Mesodermal cell (in vitro differentiated cells): ENCODE results near the gene PBRM1.

Experiments
- H3K27ac ChIP-seq: 2 replicates; pipeline ENCODE4 v1.7.0; 2013; ENCODE audit warnings: mild to moderate bottlenecking, low read depth, low read length, moderate library complexity; ENCODE audit not compliant: severe bottlenecking
- H3K36me3 ChIP-seq: 2 replicates; pipeline ENCODE4 v1.7.1; 2013; ENCODE audit warnings: mild to moderate bottlenecking, low read length, moderate library complexity; ENCODE audit not compliant: control insufficient read depth, insufficient read depth
- H3K4me1 ChIP-seq: one replicate; pipeline ENCODE4 v1.7.1; 2013; ENCODE audit warnings: mild to moderate bottlenecking, low read length; ENCODE audit not compliant: insufficient read depth, control insufficient read depth, poor library complexity, severe bottlenecking
- H3K4me3 ChIP-seq: 2 replicates; pipeline ENCODE4 v1.7.0; 2013; ENCODE audit warnings: low read length, control low read depth, mild to moderate bottlenecking; ENCODE audit not compliant: insufficient read depth, poor library complexity, severe bottlenecking; ENCODE audit errors: extremely low read depth
- H3K9me3 ChIP-seq: 2 replicates; pipeline ENCODE4 v1.7.1; 2013; ENCODE audit warnings: mild to moderate bottlenecking, low read length, moderate library complexity; ENCODE audit not compliant: control insufficient read depth
- WGBS, 2 experiments: methylation state at CpG; one replicate each; pipeline ENCODE4 v1.1.5; 2013; ENCODE audit warnings: missing lambda C conversion rate in 2 of 2; ENCODE audit not compliant: insufficient coverage in 2 of 2; 5-methylcytosine and 5-hydroxymethylcytosine counted together

Gene PBRM1

DNA sequence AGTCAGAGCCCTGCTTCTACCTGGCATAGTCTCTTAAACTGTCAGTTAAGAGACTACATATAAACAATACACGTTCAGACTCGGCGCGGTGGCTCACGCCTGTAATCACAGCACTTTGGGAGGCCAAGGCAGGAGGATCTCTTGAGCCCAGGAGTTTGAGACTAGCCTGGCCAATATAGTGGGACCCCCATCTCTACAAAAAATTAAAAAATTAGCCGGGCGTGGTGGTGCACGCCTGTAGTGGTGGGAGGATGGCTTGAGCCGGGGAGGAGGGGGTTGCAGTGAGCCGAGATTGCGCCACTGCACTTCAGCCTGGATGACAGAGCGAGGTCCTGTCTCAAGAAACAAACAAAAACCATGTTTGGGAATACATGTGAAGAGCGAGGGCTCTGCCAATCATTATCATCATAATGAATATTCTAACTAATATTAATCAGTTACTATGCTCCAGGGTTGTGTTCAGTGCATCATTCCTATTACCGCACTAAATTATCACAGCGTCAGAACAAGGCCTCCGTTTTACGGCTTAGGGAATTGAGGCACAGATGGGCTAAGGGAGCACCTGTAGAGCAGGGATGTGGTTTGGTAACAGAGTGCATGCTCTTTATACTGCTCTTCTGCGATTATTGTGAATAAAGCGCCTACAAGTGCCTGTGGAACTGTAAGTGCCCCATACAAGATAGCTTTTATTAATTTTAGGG, 150.2 kb downstream of the PBRM1 start:
- peaks cover 19% of the 10 kb centered on the region for H3K4me1 ChIP-seq
- WGBS, 2 experiments = 89 to 97% methylated on average over 12 to 17 of the region's 19 CpGs
- H3K9me3 ChIP-seq = no peaks in the 10 kb centered on the region
- H3K36me3 ChIP-seq = peaks cover 17% of the 10 kb centered on the region
- peak overlapping the region; percentile 41 for H3K27ac ChIP-seq
- H3K4me3 ChIP-seq = no peak overlapping the region

DNA sequence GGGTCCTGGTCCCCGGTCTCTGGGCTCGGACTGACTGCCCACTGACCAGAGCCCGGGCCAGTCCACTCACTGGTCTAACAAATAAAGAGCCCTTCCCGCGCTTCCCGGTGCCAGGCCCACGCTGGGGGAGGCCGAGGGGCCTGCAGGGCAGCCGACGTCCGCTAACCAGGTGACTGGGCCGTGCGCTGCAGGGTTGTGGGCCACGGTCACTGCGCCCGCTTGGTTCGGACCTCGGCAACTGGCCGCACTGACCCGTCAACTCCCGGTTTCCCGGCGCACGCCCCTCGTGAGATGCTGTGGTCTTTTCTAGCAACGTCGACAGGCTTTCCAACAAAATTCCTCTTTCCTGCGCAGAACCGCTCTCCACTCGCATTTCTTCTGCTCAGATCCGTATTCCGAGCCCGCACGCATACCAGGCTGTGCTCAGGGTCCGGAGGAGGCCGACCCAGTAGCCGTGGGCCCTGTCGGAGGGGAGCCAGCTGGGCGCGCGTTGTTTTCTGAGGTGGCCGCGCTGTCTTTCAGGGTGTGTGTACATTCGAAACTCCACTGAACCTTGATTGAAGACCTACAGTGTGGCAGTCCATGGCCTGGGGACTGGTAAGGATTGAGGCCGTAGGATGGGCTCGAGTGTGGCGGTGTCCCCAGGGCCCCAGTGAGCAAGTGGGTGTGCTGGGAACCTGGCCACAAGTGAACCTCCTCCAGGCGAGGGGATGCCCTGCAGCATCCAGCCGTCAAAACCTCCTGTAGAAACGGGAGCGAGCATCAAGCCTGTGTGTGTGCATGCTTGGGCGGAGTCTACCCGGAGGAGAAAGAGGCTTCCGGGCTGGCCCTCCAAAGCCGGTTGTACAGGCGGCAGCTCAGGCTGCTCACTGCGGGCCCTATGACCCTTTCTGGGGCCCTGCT, 151.2 kb downstream of the PBRM1 start:
- 68 to 73% methylated on average over 48 to 57 of the region's 57 CpGs for WGBS, 2 experiments
- Histone ChIP-seq H3K9me3 (no peaks in the 10 kb centered on the region), H3K4me1 (peaks cover 19% of the 10 kb centered on the region), H3K36me3 (peaks cover 15% of the 10 kb centered on the region), H3K27ac (peak overlapping the region; percentile 16), H3K4me3 (peak overlapping the region; percentile 53)

DNA sequence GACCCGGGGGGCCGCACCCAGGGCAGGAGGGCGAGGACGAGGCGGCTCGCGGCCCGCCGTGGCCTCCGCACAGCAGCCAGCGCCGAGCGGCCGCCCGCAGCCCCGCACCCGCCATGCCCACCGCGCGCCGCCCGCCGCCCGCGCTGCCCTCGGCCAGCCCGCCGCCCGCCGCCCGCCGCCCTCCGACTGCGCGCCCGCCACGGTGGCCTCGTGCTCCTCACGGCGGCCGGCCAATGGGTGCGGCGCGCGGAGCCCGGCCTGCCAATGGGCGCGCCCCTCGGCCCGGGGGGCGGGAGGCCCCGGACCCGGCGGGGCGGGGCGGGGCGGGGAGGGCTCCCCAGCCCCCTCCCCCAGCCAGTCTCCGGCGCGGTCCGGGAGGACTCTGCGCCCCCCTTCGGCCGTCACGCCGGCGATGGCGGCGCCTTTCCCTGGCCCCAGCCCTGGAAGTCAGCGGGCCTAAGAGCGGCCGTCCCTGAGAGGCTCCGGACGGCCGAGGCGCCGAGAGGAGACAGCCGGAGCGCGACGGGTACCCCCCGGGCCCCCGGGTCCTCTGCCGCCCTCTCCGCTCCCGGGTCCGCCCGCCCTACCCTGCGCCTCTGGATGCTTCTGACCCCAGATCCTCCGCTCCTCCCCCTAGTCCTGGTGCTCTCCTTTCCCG, 152.0 kb downstream of the PBRM1 start, which contains the start of gene NT5DC2:
NT5DC2 (minus strand) TSS at position 235 of the 658 bp plus-strand sequence; CDS start at position 115, 120 bp downstream.
- Histone ChIP-seq H3K36me3 (peaks cover 16% of the 10 kb centered on the region), H3K4me1 (peaks cover 14% of the 10 kb centered on the region), H3K4me3 (peak within 1 kb of the TSS; percentile 80), H3K9me3 (no peaks in the 10 kb centered on the region), H3K27ac (peak within 1 kb of the TSS; percentile 73)
- 3 to 6% methylated on average over 19 to 36 of the region's 91 CpGs for WGBS, 2 experiments

DNA sequence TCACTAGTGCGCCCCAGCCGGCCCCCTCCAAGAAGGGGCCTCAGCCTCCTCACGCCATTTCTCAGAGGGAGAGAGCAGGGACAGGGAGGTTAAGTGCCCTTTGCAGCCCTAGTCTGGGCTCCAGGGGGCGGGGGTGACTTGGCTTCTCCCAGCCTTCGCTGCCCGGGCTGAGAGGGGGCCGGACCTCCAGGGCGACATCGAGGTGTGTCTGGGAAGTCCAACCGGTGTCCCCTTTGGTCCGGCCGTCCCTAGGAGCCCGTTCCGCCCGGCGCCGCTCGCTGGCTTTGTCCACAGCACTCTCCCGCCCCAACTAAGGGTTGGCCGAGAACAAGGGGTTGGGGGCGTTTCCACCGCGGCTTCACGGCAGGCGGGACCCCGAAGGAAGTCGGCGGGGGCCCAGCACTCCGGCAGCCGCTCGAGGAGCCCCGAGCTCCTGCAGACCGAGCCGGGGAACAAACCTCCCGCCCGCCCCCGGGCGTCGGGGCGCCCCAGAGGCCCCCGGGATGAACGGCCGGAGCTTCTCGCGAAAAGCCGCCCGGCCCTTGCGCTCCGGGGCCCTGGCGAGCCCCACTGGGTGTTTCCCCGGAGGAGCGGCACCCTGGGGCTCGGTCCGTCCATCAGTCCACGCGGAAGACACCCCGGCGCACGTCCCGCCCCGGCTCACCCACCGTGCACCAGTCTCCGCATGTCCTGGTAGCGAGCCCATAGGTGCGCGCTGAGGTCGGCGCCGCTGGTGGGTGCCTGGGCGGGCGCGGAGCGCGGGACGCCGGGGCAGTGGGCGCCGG, 152.7 kb downstream of the PBRM1 start:
- 0 to 1% methylated on average over 66 to 72 of the region's 78 CpGs for WGBS, 2 experiments
- Histone ChIP-seq H3K27ac (peak overlapping the region; percentile 73), H3K4me1 (peaks cover 9% of the 10 kb centered on the region), H3K4me3 (peak overlapping the region; percentile 80), H3K36me3 (peaks cover 23% of the 10 kb centered on the region), H3K9me3 (no peaks in the 10 kb centered on the region)

DNA sequence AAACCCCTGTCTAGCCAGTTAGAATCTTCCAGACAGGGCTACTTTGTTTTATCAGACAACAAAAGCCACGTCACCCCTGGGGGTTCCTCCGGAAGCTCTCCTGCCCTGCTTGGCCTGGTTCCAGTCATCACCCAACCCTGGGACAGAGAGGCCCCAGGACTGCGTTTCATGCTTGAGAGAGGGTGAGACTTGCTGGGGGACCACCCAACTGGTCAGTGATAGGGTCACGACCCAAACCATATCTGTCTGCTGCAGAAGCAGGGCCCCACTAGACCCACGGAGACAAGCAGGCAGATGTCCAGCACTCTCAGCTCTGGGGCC, 153.2 kb downstream of the PBRM1 start:
- Histone ChIP-seq H3K36me3 (peaks cover 28% of the 10 kb centered on the region), H3K9me3 (no peaks in the 10 kb centered on the region), H3K27ac (peak overlapping the region; percentile 73), H3K4me3 (peak overlapping the region; percentile 80), H3K4me1 (peaks cover 4% of the 10 kb centered on the region)
- 32% methylated on average over 5 of the region's 5 CpGs; no CpG with 5 or more reads in 1 of the 2 experiments for WGBS, 2 experiments

DNA sequence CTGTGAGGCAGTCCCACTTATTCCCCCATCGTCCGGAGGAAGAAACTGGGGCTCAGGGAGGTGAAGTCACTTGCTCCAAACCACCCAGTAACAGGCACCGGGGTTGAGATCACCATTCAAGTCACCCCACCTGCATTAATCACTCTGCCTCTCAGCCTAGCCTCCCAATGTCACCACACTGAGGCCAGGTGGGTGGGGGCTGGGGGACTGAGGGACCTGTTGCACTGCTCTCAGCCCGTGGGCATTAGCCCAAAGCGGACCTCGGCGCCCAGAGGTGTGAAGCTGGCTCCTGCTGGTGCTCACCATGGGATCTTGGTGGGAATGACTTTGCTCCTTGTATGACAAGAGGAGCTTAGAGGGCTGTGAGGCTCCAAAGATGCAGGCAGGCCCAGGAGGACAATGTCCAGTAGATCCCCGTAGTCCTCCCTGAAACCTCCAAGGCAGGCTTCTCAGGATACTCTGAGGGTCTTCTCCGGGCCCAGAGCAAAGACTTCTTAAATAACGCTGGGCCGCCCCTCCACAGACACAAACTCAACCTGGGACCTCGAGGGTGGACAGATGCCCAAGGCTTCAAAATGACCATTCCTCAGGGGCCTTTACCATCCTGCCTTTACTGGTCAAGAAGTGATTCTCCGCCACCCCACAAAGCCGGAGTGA, 153.7 kb downstream of the PBRM1 start:
- H3K4me3 ChIP-seq = peak overlapping the region; percentile 80
- peak overlapping the region; percentile 73 for H3K27ac ChIP-seq
- H3K9me3 ChIP-seq = no peaks in the 10 kb centered on the region
- 91 to 96% methylated on average over 12 to 13 of the region's 14 CpGs for WGBS, 2 experiments
- peaks cover 4% of the 10 kb centered on the region for H3K4me1 ChIP-seq
- H3K36me3 ChIP-seq = peaks cover 33% of the 10 kb centered on the region

DNA sequence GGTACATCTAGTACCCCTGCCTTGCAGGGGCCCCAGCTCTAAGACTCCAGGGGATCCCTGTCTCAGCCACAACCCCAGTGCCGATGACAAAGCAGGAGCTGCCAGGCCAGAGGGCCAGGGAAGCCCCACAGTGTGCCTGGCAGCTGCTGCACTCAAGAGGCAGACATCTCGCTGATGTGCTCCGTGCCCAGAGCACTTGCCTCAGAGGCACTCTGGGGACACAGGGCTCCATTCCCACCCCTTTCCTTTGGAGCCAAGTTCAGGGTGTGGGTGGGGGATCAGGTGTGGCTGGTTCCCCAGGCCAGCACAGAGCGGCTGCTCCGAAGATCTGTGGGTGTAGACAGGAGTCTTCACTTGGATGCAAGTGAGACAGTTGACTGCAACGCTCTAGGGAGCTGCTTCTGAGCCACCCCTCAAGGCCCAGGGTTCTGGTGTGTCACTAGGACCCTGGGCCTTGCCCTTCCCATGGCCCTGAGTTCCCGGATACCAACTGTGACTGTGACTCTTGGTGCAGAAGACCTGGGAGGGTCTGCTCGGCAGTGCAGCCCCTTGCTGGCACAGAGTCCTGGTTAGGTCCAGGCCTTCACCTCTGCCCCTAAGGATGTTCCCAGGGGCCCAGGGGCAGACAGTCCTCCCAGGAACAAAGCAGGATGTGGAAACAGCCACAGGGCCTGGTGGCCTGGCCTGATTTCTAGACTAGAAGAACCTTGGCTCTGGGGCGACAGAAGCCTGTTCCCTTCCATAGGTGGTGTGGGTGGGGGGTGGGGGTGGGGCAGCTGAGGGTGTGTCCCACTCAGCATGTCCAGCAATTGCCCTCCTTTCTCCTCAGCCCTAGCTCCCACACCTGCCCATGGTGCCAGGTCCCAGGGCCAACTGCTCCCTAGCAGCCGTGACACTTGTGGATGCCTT, 154.5 kb downstream of the PBRM1 start:
- H3K27ac ChIP-seq = no peak overlapping the region
- H3K36me3 ChIP-seq = peaks cover 41% of the 10 kb centered on the region
- H3K9me3 ChIP-seq = no peaks in the 10 kb centered on the region
- no peak overlapping the region for H3K4me3 ChIP-seq
- peaks cover 4% of the 10 kb centered on the region for H3K4me1 ChIP-seq
- 93 to 98% methylated on average over 8 of the region's 10 CpGs for WGBS, 2 experiments

DNA sequence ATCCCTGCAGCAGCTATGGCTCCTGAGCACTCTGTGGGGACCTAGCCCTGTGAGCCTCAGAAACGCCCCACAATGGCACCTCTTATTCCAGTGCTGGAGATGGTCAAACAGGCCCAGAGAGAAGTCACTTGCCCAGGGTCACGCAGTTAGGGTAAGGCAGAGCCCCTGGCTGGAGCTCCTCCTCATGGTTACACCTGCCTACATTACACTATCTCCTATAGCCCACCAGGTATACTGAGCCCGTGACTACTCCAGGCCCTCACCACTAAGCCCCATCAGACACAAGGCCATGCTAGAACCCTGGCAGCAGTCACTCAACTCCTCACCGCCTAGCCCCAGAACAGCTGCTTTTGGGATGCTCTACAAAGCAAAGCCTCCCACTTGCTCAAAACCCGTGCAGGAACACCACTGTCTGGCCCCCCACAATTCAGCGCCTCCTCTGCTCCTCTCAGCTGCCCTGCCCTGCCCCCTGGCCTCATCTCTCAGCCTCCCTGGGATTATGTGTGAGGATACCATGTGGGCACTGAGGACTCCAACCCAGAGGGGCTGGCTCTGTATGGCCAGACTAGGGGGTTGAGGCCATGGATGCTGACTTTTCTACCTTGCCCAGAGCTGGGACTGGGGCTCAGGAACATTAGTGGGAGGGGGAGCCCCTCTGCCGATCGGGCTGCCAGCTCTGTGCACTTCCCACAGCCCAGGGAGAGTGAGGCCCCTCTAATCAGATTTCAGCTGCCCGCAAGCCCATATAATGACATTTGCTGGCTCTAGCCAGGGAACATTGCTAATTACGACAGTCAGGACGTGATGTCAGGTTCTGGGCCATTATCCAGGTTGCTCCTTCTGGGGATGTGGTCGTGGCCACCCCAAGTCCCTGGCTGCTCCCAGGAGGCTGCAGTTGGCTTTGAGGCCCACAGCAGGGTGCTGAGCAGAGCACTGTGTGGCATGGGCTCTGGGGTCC, 156.1 kb downstream of the PBRM1 start:
- peaks cover 4% of the 10 kb centered on the region for H3K4me1 ChIP-seq
- H3K36me3 ChIP-seq = peaks cover 54% of the 10 kb centered on the region
- no peak overlapping the region for H3K4me3 ChIP-seq
- H3K9me3 ChIP-seq = no peaks in the 10 kb centered on the region
- WGBS, 2 experiments = 93 to 95% methylated on average over 9 to 10 of the region's 12 CpGs
- no peak overlapping the region for H3K27ac ChIP-seq
